ENCODE results near the gene GPR162.

The GPR162 gene

DNA sequence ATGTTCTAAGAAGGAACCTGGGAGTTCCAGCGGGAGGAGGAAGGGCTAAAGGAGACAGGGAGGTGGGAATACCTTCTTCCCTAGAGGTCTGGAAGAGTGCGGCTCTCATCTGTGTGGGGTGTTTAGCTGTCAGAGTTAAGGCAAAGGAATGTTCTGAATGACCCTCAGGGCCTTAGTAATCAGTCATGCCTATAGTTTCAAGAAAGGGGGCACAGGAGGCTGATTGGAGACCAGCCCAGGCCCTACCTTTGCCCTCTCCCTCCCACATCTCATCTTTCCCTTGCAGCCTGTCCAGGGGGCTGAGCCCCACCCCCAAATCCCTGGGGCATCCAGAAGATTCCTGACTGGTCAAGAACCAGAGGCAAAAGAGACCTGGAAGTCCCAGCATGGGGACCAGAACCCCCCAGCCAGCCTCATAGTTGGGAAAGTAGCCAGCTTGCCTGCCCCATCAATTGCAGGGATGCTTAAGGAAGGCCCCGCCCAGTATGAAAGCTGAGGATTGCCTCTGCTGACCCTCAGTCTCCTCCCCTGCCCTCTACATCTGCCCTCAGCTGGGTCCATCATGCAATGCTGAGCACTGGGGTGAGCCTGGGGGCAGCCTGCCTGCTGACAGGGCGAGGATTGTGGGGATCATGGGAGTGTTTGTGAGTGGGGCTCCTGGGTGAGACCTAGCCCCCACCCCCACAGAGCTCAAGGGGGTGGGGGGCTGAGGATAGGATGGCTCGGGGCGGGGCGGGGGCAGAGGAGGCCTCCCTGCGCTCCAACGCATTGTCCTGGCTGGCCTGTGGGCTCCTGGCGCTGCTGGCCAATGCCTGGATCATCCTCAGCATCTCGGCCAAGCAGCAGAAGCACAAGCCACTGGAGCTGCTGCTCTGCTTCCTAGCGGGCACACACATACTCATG lies 1.8 kb downstream of the GPR162 start:
- TF ChIP-seq TEAD4 (IDR thresholded peaks at IDR 0.05) (no peak), MAX (IDR thresholded peaks at IDR 0.05) (no peak), EGR1 (IDR thresholded peaks at IDR 0.05) (no peak), EP300 (IDR thresholded peaks at IDR 0.05; ENCODE audit: borderline replicate concordance) (no peak), FOXM1 (IDR thresholded peaks at IDR 0.05; ENCODE audit: borderline replicate concordance, low read depth) (no peak), TCF12 (IDR thresholded peaks at IDR 0.05; ENCODE audit: low read depth) (no peak), NFIC (IDR thresholded peaks at IDR 0.05) (no peak), RAD21 (IDR thresholded peaks at IDR 0.05; ENCODE audit: low read depth) (no peak)

GRCh38 chr12:6824085-6824775 lies 2.6 kb downstream of the GPR162 start:
- TF ChIP-seq MAX (IDR thresholded peaks at IDR 0.05): no peak
- no peak for TF ChIP-seq EGR1 (IDR thresholded peaks at IDR 0.05)
- no peak for TF ChIP-seq TEAD4 (IDR thresholded peaks at IDR 0.05)
- no peak for TF ChIP-seq CEBPB (IDR thresholded peaks at IDR 0.05)
- no peak for TF ChIP-seq NFIC (IDR thresholded peaks at IDR 0.05)
- TF ChIP-seq TCF12 (IDR thresholded peaks at IDR 0.05; ENCODE audit: low read depth): no peak

GRCh38 chr12:6824901-6825381 lies 3.3 kb downstream of the GPR162 start:
- no peak for TF ChIP-seq CREB1 (IDR thresholded peaks at IDR 0.05; ENCODE audit: low read depth)
- no peak for TF ChIP-seq TEAD4 (IDR thresholded peaks at IDR 0.05)
- TF ChIP-seq TAF1 (IDR thresholded peaks at IDR 0.05; ENCODE audit: low read depth): no peak
- no peak for TF ChIP-seq USF1 (IDR thresholded peaks at IDR 0.05)
- no peak for TF ChIP-seq TCF12 (IDR thresholded peaks at IDR 0.05; ENCODE audit: low read depth)
- no peak for TF ChIP-seq EGR1 (IDR thresholded peaks at IDR 0.05)
- TF ChIP-seq EP300 (IDR thresholded peaks at IDR 0.05; ENCODE audit: borderline replicate concordance): no peak
- TF ChIP-seq MAX (IDR thresholded peaks at IDR 0.05): no peak

GRCh38 chr12:6825398-6826124 lies 3.9 kb downstream of the GPR162 start:
- no peak for TF ChIP-seq NFIC (IDR thresholded peaks at IDR 0.05)
- peak; percentile 79 for TF ChIP-seq TEAD4 (IDR thresholded peaks at IDR 0.05)
- peak; percentile 99 for TF ChIP-seq RAD21 (IDR thresholded peaks at IDR 0.05; ENCODE audit: low read depth)
- TF ChIP-seq EGR1 (IDR thresholded peaks at IDR 0.05): no peak
- TF ChIP-seq YY1 (IDR thresholded peaks at IDR 0.05; ENCODE audit: low read depth): no peak
- TF ChIP-seq TAF1 (IDR thresholded peaks at IDR 0.05; ENCODE audit: low read depth): no peak
- TF ChIP-seq ZBTB7A (IDR thresholded peaks at IDR 0.05; ENCODE audit: low read depth): no peak

GRCh38 chr12:6826125-6826733 lies 4.6 kb downstream of the GPR162 start:
- TF ChIP-seq RAD21 (IDR thresholded peaks at IDR 0.05; ENCODE audit: low read depth) (no peak), NFIC (IDR thresholded peaks at IDR 0.05) (no peak), REST (IDR thresholded peaks at IDR 0.05; ENCODE audit: low read depth) (no peak), USF1 (IDR thresholded peaks at IDR 0.05) (no peak), TEAD4 (IDR thresholded peaks at IDR 0.05) (no peak), EP300 (IDR thresholded peaks at IDR 0.05; ENCODE audit: borderline replicate concordance) (no peak), YY1 (IDR thresholded peaks at IDR 0.05; ENCODE audit: low read depth) (no peak), EGR1 (IDR thresholded peaks at IDR 0.05) (no peak), FOXM1 (IDR thresholded peaks at IDR 0.05; ENCODE audit: borderline replicate concordance, low read depth) (no peak), TCF12 (IDR thresholded peaks at IDR 0.05; ENCODE audit: low read depth) (no peak), CREB1 (IDR thresholded peaks at IDR 0.05; ENCODE audit: low read depth) (no peak), ZBTB7A (IDR thresholded peaks at IDR 0.05; ENCODE audit: low read depth) (no peak), MAX (IDR thresholded peaks at IDR 0.05) (no peak), TAF1 (IDR thresholded peaks at IDR 0.05; ENCODE audit: low read depth) (no peak), CEBPB (IDR thresholded peaks at IDR 0.05) (no peak)
